OCI-LY1 (cell line): ENCODE data around the gene KCNH3.

Experiments
- H2AFZ ChIP-seq: fragments of 200-600 bp; sonication (generic), shearing (Covaris generic); 2 replicates; pipeline ENCODE4 v1.6.0; 2014; ENCODE audit warnings: antibody characterized with exemption, mild to moderate bottlenecking, low read length
- H3F3A ChIP-seq: fragments of 200-600 bp; sonication (generic), shearing (Covaris generic); 2 replicates; pipeline ENCODE4 v1.6.0; 2014; ENCODE audit warnings: mild to moderate bottlenecking, antibody characterized with exemption, low read length, moderate library complexity; ENCODE audit not compliant: insufficient read depth
- H3K27ac ChIP-seq: fragments of 200-600 bp; sonication (generic); 2 replicates; pipeline ENCODE4 v1.5.1; 2014; ENCODE audit warnings: low read length, mixed run types, mild to moderate bottlenecking, low read depth; ENCODE audit not compliant: poor library complexity, severe bottlenecking
- H3K27me3 ChIP-seq: fragments of 200-600 bp; sonication (generic); 2 replicates; pipeline ENCODE4 v1.6.0; 2014; ENCODE audit warnings: antibody characterized with exemption, mild to moderate bottlenecking, low read length, moderate library complexity; ENCODE audit not compliant: insufficient read depth
- H3K36me3 ChIP-seq: fragments of 200-600 bp; sonication (generic); 2 replicates; pipeline ENCODE4 v1.6.1; 2014; ENCODE audit warnings: mild to moderate bottlenecking, antibody characterized with exemption, low read length, moderate library complexity, mixed read lengths; ENCODE audit not compliant: insufficient read depth
- H3K4me1 ChIP-seq: fragments of 200-600 bp; sonication (generic); 2 replicates; pipeline ENCODE4 v1.5.1; 2014; ENCODE audit warnings: mild to moderate bottlenecking, low read length, moderate library complexity; ENCODE audit not compliant: insufficient read depth, severe bottlenecking
- H3K4me2 ChIP-seq: fragments of 200-600 bp; sonication (generic), shearing (Covaris generic); 2 replicates; pipeline ENCODE4 v1.6.1; 2014; ENCODE audit warnings: low read length
- H3K4me3 ChIP-seq: fragments of 200-600 bp; sonication (generic); 2 replicates; pipeline ENCODE4 v1.5.1; 2014; ENCODE audit warnings: low read length, low read depth, mild to moderate bottlenecking, mixed read lengths; ENCODE audit not compliant: poor library complexity, severe bottlenecking
- H3K79me2 ChIP-seq: fragments of 200-600 bp; shearing (Covaris generic); 2 replicates; pipeline ENCODE4 v1.6.1; 2016; ENCODE audit warnings: mixed run types, low read length, mixed read lengths; ENCODE audit not compliant: insufficient read depth
- H3K9ac ChIP-seq: fragments of 200-600 bp; sonication (generic), shearing (Covaris generic); 2 replicates; pipeline ENCODE4 v1.6.1; 2014; ENCODE audit warnings: mild to moderate bottlenecking, low read length, mixed read lengths
- H3K9me2 ChIP-seq: fragments of 200-600 bp; sonication (generic), shearing (Covaris generic); 2 replicates; pipeline ENCODE4 v1.6.1; 2014; ENCODE audit warnings: low read depth, mild to moderate bottlenecking, low read length, mixed read lengths
- H3K9me3 ChIP-seq: fragments of 200-600 bp; shearing (Covaris generic); 2 replicates; pipeline ENCODE4 v1.6.1; 2014; ENCODE audit warnings: low read length, mixed read lengths
- H4K20me1 ChIP-seq: fragments of 200-600 bp; sonication (generic), shearing (Covaris generic); 2 replicates; pipeline ENCODE4 v1.6.0; 2016; ENCODE audit warnings: mild to moderate bottlenecking, low read length; ENCODE audit not compliant: insufficient read depth
- CTCF ChIP-seq: fragments of 200-600 bp; sonication (generic), shearing (Covaris generic); IDR thresholded peaks from 2 replicates; pipeline ENCODE4 v1.5.1; 2017; ENCODE audit warnings: mild to moderate bottlenecking, antibody characterized with exemption, low read length, moderate library complexity, mixed read lengths
- EZH2 ChIP-seq: fragments of 200-600 bp; sonication (generic), shearing (Covaris generic); IDR thresholded peaks from 2 replicates; pipeline ENCODE4 v1.8.0; 2017; ENCODE audit warnings: borderline replicate concordance, mixed run types, mild to moderate bottlenecking, antibody characterized with exemption, low read length, moderate library complexity, mixed read lengths

Gene KCNH3

GRCh38 chr12:49512546-49512945 is 26.3 kb upstream of the KCNH3 start:
- Histone ChIP-seq H3K4me1 (no peaks in the 10 kb centered on the region), H4K20me1 (no peaks in the 10 kb centered on the region), H3K27ac (no peak overlapping the region), H3K4me2 (no peak overlapping the region), H3K36me3 (peaks cover 6% of the 10 kb centered on the region; the same call in 1 of the 2 replicates), H3K4me3 (no peak overlapping the region), H3K9ac (no peak overlapping the region), H3F3A (no peaks in the 10 kb centered on the region), H2AFZ (no peak overlapping the region), H3K9me3 (no peaks in the 10 kb centered on the region), H3K27me3 (no peaks in the 10 kb centered on the region), H3K79me2 (no peaks in the 10 kb centered on the region), H3K9me2 (no peaks in the 10 kb centered on the region)
- no peak for TF ChIP-seq CTCF
- TF ChIP-seq EZH2 = no peak

GRCh38 chr12:49515266-49515665 is 23.6 kb upstream of the KCNH3 start:
- Histone ChIP-seq H3K27ac (no peak overlapping the region), H3K4me1 (no peaks in the 10 kb centered on the region), H4K20me1 (no peaks in the 10 kb centered on the region), H3K36me3 (peaks cover 10% of the 10 kb centered on the region; the same call in 1 of the 2 replicates), H3F3A (no peaks in the 10 kb centered on the region), H3K9me3 (no peaks in the 10 kb centered on the region), H2AFZ (no peak overlapping the region), H3K4me2 (no peak overlapping the region), H3K9ac (no peak overlapping the region), H3K9me2 (no peaks in the 10 kb centered on the region), H3K79me2 (no peaks in the 10 kb centered on the region), H3K27me3 (no peaks in the 10 kb centered on the region), H3K4me3 (no peak overlapping the region)
- TF ChIP-seq CTCF (no peak), EZH2 (no peak)

GRCh38 chr12:49518914-49519573 is 19.8 kb upstream of the KCNH3 start:
- H4K20me1 ChIP-seq = no peaks in the 10 kb centered on the region
- no peaks in the 10 kb centered on the region for H3K9me2 ChIP-seq
- no peaks in the 10 kb centered on the region for H3K79me2 ChIP-seq
- peaks cover 3% of the 10 kb centered on the region for H3K4me1 ChIP-seq
- H3K27me3 ChIP-seq = no peaks in the 10 kb centered on the region
- TF ChIP-seq CTCF (no peak), EZH2 (no peak)
- no peaks in the 10 kb centered on the region for H3F3A ChIP-seq
- peaks cover 23% of the 10 kb centered on the region for H3K36me3 ChIP-seq
- no peaks in the 10 kb centered on the region for H3K9me3 ChIP-seq
- H3K4me3 ChIP-seq = no peak overlapping the region
- H3K4me2 ChIP-seq = no peak overlapping the region
- H3K9ac ChIP-seq = no peak overlapping the region
- H3K27ac ChIP-seq = no peak overlapping the region
- no peak overlapping the region for H2AFZ ChIP-seq
